DOHH2 (cell line): ENCODE results near the gene SELENOS.

Experiments
- H3F3A ChIP-seq: fragments of 200-600 bp; sonication (generic), shearing (Covaris generic); 2 replicates; pipeline ENCODE4 v1.6.0; 2016; ENCODE audit warnings: antibody characterized with exemption, mild to moderate bottlenecking; ENCODE audit not compliant: control insufficient read depth, insufficient read depth
- H3K27ac ChIP-seq: fragments of 200-600 bp; sonication (generic); 2 replicates; pipeline ENCODE4 v1.5.1; 2014; ENCODE audit warnings: low read depth, mild to moderate bottlenecking, low read length, moderate library complexity
- H3K27me3 ChIP-seq: fragments of 200-600 bp; sonication (generic); 2 replicates; pipeline ENCODE4 v1.6.1; 2014; ENCODE audit warnings: mild to moderate bottlenecking, low read length, mixed read lengths; ENCODE audit not compliant: control insufficient read depth
- H3K36me3 ChIP-seq: fragments of 200-600 bp; sonication (generic); 2 replicates; pipeline ENCODE4 v1.6.1; 2014; ENCODE audit warnings: mild to moderate bottlenecking, low read length, moderate library complexity, mixed read lengths; ENCODE audit not compliant: control insufficient read depth
- H3K4me1 ChIP-seq: fragments of 200-600 bp; sonication (generic); 2 replicates; pipeline ENCODE4 v1.6.1; 2014; ENCODE audit warnings: mild to moderate bottlenecking, low read length, mixed read lengths; ENCODE audit not compliant: control insufficient read depth
- H3K4me2 ChIP-seq: fragments of 200-600 bp; sonication (generic); 2 replicates; pipeline ENCODE4 v1.6.0; 2014; ENCODE audit warnings: mild to moderate bottlenecking, low read length, moderate library complexity
- H3K4me3 ChIP-seq: fragments of 200-600 bp; sonication (generic); 2 replicates; pipeline ENCODE4 v1.5.1; 2014; ENCODE audit warnings: mild to moderate bottlenecking, low read length, mixed read lengths
- H3K79me2 ChIP-seq: fragments of 200-600 bp; sonication (generic); 2 replicates; pipeline ENCODE4 v1.6.1; 2014; ENCODE audit warnings: mild to moderate bottlenecking, low read length, mixed read lengths; ENCODE audit not compliant: control insufficient read depth
- H3K9me2 ChIP-seq: fragments of 200-600 bp; sonication (generic); replicated peaks from 2 replicates; pipeline ENCODE4 v1.6.1; 2014; ENCODE audit warnings: mild to moderate bottlenecking, low read length, mixed read lengths; ENCODE audit not compliant: control insufficient read depth
- H3K9me3 ChIP-seq: fragments of 200-600 bp; sonication (generic); 2 replicates; pipeline ENCODE4 v1.6.1; 2014; ENCODE audit warnings: antibody characterized with exemption, low read length, mixed read lengths; ENCODE audit not compliant: control insufficient read depth, insufficient read depth
- H4K20me1 ChIP-seq: fragments of 200-600 bp; sonication (generic); 2 replicates; pipeline ENCODE4 v1.6.0; 2014; ENCODE audit warnings: low read depth, mild to moderate bottlenecking, antibody characterized with exemption, low read length, moderate library complexity; ENCODE audit not compliant: control insufficient read depth, insufficient read depth
- CTCF ChIP-seq: fragments of 200-600 bp; sonication (generic); IDR thresholded peaks from one replicate; pipeline ENCODE4 v1.5.1; 2014; ENCODE audit warnings: antibody characterized with exemption, mild to moderate bottlenecking, low read depth, low read length; ENCODE audit not compliant: poor library complexity, severe bottlenecking
- EZH2phosphoT487 ChIP-seq: fragments of 200-600 bp; sonication (generic); IDR thresholded peaks from 2 replicates; pipeline ENCODE4 v1.6.1; 2017; ENCODE audit warnings: borderline replicate concordance, mild to moderate bottlenecking, antibody characterized with exemption, low read length, moderate library complexity, mixed read lengths

SELENOS gene

GRCh38 chr15:101325263-101326025 is 48.2 kb upstream of the SELENOS start:
- Histone ChIP-seq H3K4me1 (no peaks in the 10 kb centered on the region), H3K79me2 (no peaks in the 10 kb centered on the region), H3F3A (no peaks in the 10 kb centered on the region), H3K36me3 (no peaks in the 10 kb centered on the region), H3K9me2 (no peaks in the 10 kb centered on the region), H4K20me1 (no peaks in the 10 kb centered on the region), H3K27ac (no peak overlapping the region), H3K9me3 (no peaks in the 10 kb centered on the region), H3K27me3 (no peaks in the 10 kb centered on the region), H3K4me3 (no peak overlapping the region), H3K4me2 (no peak overlapping the region)
- TF ChIP-seq EZH2phosphoT487 (no peak), CTCF (no peak)

GRCh38 chr15:101324524-101325177 is 47.4 kb upstream of the SELENOS start:
- Histone ChIP-seq H3K36me3 (no peaks in the 10 kb centered on the region), H3K4me3 (no peak overlapping the region), H3K27me3 (no peaks in the 10 kb centered on the region), H3K4me2 (no peak overlapping the region), H3K9me3 (no peaks in the 10 kb centered on the region), H3K79me2 (no peaks in the 10 kb centered on the region), H4K20me1 (no peaks in the 10 kb centered on the region), H3K27ac (no peak overlapping the region), H3F3A (no peaks in the 10 kb centered on the region), H3K4me1 (no peaks in the 10 kb centered on the region), H3K9me2 (no peaks in the 10 kb centered on the region)
- TF ChIP-seq CTCF (no peak), EZH2phosphoT487 (no peak)

GRCh38 chr15:101323793-101324523 is 46.7 kb upstream of the SELENOS start:
- Histone ChIP-seq H4K20me1 (no peaks in the 10 kb centered on the region), H3K4me1 (no peaks in the 10 kb centered on the region), H3K4me2 (no peak overlapping the region), H3K27me3 (no peaks in the 10 kb centered on the region), H3K36me3 (no peaks in the 10 kb centered on the region), H3F3A (no peaks in the 10 kb centered on the region), H3K9me3 (no peaks in the 10 kb centered on the region), H3K4me3 (no peak overlapping the region), H3K9me2 (no peaks in the 10 kb centered on the region), H3K79me2 (no peaks in the 10 kb centered on the region), H3K27ac (no peak overlapping the region)
- TF ChIP-seq EZH2phosphoT487 (no peak), CTCF (no peak)
